ENCODE data around the gene DTX3. TPM values are rescaled to one million over a fixed set of nuclear protein-coding genes. Genes with fewer than 3 reads are reported as not detected.

DTX3 gene
- total and polyA plus RNA-seq, 4 donors: 1.1 to 3.2 (median 1.4) TPM

DNA sequence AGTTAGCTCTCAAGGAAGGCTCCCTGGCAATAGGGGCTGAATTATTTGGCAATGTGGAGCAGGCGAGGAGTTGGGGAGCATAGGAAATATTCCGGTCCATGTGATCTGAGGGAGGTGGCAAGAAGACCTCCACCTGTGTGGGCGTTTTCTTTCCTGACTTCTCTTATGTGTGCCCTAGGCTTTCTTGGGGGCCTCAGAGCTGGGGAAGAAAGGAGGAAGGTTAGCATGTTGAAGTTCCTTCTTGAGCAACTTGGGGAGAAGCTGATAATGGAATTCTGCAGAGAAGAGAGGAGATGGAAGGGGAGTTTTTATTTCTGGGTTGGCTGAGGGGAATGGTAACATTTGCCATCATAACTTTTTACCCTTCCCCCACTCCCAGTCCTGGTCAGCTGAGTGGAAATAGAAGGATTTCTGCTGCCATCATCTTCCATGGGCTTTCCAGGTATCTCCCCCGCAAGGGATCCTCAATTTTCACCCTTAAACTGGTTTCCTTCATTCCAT lies 1.2 kb downstream of the DTX3 start (continued):
- TF ChIP-seq, protein P1, sequence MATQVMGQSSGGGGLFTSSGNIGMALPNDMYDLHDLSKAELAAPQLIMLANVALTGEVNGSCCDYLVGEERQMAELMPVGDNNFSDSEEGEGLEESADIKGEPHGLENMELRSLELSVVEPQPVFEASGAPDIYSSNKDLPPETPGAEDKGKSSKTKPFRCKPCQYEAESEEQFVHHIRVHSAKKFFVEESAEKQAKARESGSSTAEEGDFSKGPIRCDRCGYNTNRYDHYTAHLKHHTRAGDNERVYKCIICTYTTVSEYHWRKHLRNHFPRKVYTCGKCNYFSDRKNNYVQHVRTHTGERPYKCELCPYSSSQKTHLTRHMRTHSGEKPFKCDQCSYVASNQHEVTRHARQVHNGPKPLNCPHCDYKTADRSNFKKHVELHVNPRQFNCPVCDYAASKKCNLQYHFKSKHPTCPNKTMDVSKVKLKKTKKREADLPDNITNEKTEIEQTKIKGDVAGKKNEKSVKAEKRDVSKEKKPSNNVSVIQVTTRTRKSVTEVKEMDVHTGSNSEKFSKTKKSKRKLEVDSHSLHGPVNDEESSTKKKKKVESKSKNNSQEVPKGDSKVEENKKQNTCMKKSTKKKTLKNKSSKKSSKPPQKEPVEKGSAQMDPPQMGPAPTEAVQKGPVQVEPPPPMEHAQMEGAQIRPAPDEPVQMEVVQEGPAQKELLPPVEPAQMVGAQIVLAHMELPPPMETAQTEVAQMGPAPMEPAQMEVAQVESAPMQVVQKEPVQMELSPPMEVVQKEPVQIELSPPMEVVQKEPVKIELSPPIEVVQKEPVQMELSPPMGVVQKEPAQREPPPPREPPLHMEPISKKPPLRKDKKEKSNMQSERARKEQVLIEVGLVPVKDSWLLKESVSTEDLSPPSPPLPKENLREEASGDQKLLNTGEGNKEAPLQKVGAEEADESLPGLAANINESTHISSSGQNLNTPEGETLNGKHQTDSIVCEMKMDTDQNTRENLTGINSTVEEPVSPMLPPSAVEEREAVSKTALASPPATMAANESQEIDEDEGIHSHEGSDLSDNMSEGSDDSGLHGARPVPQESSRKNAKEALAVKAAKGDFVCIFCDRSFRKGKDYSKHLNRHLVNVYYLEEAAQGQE (IDR thresholded peaks at IDR 0.05): no peak
- TF ChIP-seq HNF4G (IDR thresholded peaks at IDR 0.05): no peak
- no peak for TF ChIP-seq TAF1 (conservative IDR thresholded peaks at IDR 0.05)
- no peak for TF ChIP-seq GABPA (IDR thresholded peaks at IDR 0.05 in 1 of 2, conservative IDR thresholded peaks at IDR 0.05 in 1 of 2)
- no peak for TF ChIP-seq YY1 (IDR thresholded peaks at IDR 0.05)

- Histone ChIP-seq H3K4me1 (ENCODE audit: control insufficient read depth in 4 of 4, insufficient read depth in 4 of 4, low read length in 3 of 4) (peaks cover 0 to 12% (median 8%) of the 10 kb centered on the region in 4 donors), H3K27ac (ENCODE audit: low read depth in 1 of 2, low read length in 2 of 2) (no peak overlapping the region), H3K9ac (ENCODE audit: low read depth in 1 of 2, low read length in 2 of 2) (no peak overlapping the region), H3K4me3 (ENCODE audit: low read depth in 1 of 3, low read length in 3 of 3) (no peak overlapping the region), H3K36me3 (ENCODE audit: control insufficient read depth in 4 of 4, insufficient read depth in 3 of 4, low read depth in 1 of 4, low read length in 3 of 4) (peaks cover 0 to 12% (median 4%) of the 10 kb centered on the region in 4 donors), H3K9me3 (ENCODE audit: control insufficient read depth in 4 of 4, low read length in 3 of 4) (no peaks in the 10 kb centered on the region), H3K27me3 (ENCODE audit: control insufficient read depth in 4 of 4, insufficient read depth in 4 of 4, low read length in 3 of 4) (peaks cover 0 to 6% (median 2%) of the 10 kb centered on the region in 4 donors)
- WGBS: 70% methylated on average over 2 of the region's 2 CpGs
- TF ChIP-seq MAX (IDR thresholded peaks at IDR 0.05) (no peak), SP1 (IDR thresholded peaks at IDR 0.05) (no peak), FOXA1 (IDR thresholded peaks at IDR 0.05) (no peak), YY1 (IDR thresholded peaks at IDR 0.05) (no peak), NR2F2 (IDR thresholded peaks at IDR 0.05) (no peak), TAF1 (conservative IDR thresholded peaks at IDR 0.05) (no peak), HNF4G (IDR thresholded peaks at IDR 0.05) (no peak), HNF4A (conservative IDR thresholded peaks at IDR 0.05) (no peak), FOXA2 (IDR thresholded peaks at IDR 0.05) (no peak), CTCF (IDR thresholded peaks at IDR 0.05; ENCODE audit: low read depth, low read length, missing input control) (no peak), RXRA (IDR thresholded peaks at IDR 0.05) (no peak), RAD21 (IDR thresholded peaks at IDR 0.05) (no peak), JUND (IDR thresholded peaks at IDR 0.05) (no peak), GABPA (IDR thresholded peaks at IDR 0.05 in 1 of 2, conservative IDR thresholded peaks at IDR 0.05 in 1 of 2) (no peak), ATF3 (IDR thresholded peaks at IDR 0.05) (no peak), EGR1 (IDR thresholded peaks at IDR 0.05; ENCODE audit: low read depth in 2 of 2) (no peak)
- TF ChIP-seq, protein P1 (IDR thresholded peaks at IDR 0.05): no peak
- no peak for DNase-seq (ENCODE audit: low spot score)
Measured at GRCh38 chr12:57606399-57606798, 1.8 kb downstream of the DTX3 start.
